Vagina (tissue), 2 donors: ENCODE measurements around the gene LONRF2. TPM values are rescaled to one million over a fixed set of nuclear protein-coding genes. Genes with fewer than 3 reads are reported as not detected.

ENCODE experiments used
- DNase-seq, 2 donors: peaks; one replicate each; pipeline ENCODE4 v3.0.0-alpha.2; 2017; ENCODE audit errors: extremely low spot score in 2 of 2
- H3K27ac ChIP-seq: fragments of 200-600 bp; sonication (generic); one replicate; pipeline ENCODE4 v1.5.1; 2019
- H3K27me3 ChIP-seq: fragments of 200-600 bp; sonication (generic); one replicate; pipeline ENCODE4 v1.5.1; 2019
- H3K36me3 ChIP-seq, 2 donors: fragments of 200-600 bp; sonication (generic); one replicate each; pipeline ENCODE4 v1.5.1; 2017 to 2019
- H3K4me1 ChIP-seq: fragments of 200-600 bp; sonication (generic); one replicate; pipeline ENCODE4 v1.5.1; 2019
- H3K4me3 ChIP-seq, 2 donors: fragments of 200-600 bp; sonication (generic); 1 replicate in 1 of 2; 2 replicates in 1 of 2; pipeline ENCODE4 v1.5.1; 2016 to 2019
- H3K9me3 ChIP-seq: fragments of 200-600 bp; sonication (generic); one replicate; pipeline ENCODE4 v1.5.1; 2019
- POLR2A ChIP-seq, 2 donors: fragments of 450-650 bp; IDR thresholded peaks; one replicate each; pipeline ENCODE4 v1.6.1; 2017; ENCODE audit warnings: antibody characterized with exemption in 2 of 2, mild to moderate bottlenecking in 2 of 2, moderate library complexity in 2 of 2
- POLR2AphosphoS5 ChIP-seq, 2 donors: sonication (generic); formaldehyde crosslinking; IDR thresholded peaks; one replicate each; pipeline ENCODE4 v1.9.0; 2017; ENCODE audit warnings: antibody characterized with exemption in 2 of 2, mild to moderate bottlenecking in 2 of 2, low read depth in 1 of 2; ENCODE audit not compliant: insufficient read depth in 1 of 2
- intact Hi-C: fragments of 100-400 bp; cut with DNase I; formaldehyde crosslinking; loops from one replicate; pipeline ENCODE4 v1.15.1; 2023
- total RNA-seq: library from RNA; depleted of rRNA; stranded (reverse); fragments of >200 nt; gene quantifications from one replicate; pipeline ENCODE4 v1.2.3, GENCODE V29; 2016
- TF ChIP-seq, protein P1 (sequence below), 3 experiments: fragments of 450-650 bp in 2 of 3; fragments of 200-600 bp in 1 of 3; sonication (generic) in 1 of 3; IDR thresholded peaks; one replicate each; pipeline ENCODE4 v1.5.1; 2017 to 2019; ENCODE audit warnings: antibody characterized with exemption in 3 of 3, mild to moderate bottlenecking in 2 of 3, moderate library complexity in 2 of 3

LONRF2 gene
- total RNA-seq, 1 donor from 2014 or later = 9.6 TPM

DNA sequence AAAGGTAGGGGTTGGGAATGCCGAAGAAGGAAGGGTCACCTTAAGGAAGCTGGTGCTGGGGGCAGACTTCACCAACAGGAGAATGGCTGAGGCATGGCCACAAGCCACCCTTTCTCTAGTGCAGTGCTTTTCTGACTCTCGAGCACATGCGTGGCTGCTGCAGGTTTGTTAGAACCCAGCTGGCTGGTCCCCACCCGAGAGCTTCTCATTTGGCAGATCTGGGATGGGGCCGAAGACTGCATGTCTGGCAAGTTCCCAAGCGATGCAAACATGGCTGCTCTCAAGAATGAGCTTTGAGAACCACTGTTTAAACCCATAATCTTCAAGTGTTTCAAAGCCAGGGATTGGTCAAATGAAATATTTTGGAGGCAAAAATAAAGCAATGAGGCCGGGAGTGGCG is 63.2 kb downstream of the LONRF2 start:
- no peak for DNase-seq
- no peaks in the 10 kb centered on the region for H3K27me3 ChIP-seq
- intact Hi-C loops = loop anchor here (5.0 kb wide), 1 partner anchor 702 kb away; no protein-coding TSS in a partner anchor
- H3K9me3 ChIP-seq = no peaks in the 10 kb centered on the region
- H3K4me1 ChIP-seq = no peaks in the 10 kb centered on the region
- H3K27ac ChIP-seq = no peak overlapping the region
- H3K36me3 ChIP-seq = no peaks in the 10 kb centered on the region
- H3K4me3 ChIP-seq = no peak overlapping the region
- no peak for TF ChIP-seq POLR2AphosphoS5 (IDR thresholded peaks at IDR 0.05; ENCODE audit: insufficient read depth in 1 of 2, low read depth in 1 of 2)
- TF ChIP-seq, protein P1, sequence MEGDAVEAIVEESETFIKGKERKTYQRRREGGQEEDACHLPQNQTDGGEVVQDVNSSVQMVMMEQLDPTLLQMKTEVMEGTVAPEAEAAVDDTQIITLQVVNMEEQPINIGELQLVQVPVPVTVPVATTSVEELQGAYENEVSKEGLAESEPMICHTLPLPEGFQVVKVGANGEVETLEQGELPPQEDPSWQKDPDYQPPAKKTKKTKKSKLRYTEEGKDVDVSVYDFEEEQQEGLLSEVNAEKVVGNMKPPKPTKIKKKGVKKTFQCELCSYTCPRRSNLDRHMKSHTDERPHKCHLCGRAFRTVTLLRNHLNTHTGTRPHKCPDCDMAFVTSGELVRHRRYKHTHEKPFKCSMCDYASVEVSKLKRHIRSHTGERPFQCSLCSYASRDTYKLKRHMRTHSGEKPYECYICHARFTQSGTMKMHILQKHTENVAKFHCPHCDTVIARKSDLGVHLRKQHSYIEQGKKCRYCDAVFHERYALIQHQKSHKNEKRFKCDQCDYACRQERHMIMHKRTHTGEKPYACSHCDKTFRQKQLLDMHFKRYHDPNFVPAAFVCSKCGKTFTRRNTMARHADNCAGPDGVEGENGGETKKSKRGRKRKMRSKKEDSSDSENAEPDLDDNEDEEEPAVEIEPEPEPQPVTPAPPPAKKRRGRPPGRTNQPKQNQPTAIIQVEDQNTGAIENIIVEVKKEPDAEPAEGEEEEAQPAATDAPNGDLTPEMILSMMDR (IDR thresholded peaks at IDR 0.05) = no peak
- no peak for TF ChIP-seq POLR2A (IDR thresholded peaks at IDR 0.05)

DNA sequence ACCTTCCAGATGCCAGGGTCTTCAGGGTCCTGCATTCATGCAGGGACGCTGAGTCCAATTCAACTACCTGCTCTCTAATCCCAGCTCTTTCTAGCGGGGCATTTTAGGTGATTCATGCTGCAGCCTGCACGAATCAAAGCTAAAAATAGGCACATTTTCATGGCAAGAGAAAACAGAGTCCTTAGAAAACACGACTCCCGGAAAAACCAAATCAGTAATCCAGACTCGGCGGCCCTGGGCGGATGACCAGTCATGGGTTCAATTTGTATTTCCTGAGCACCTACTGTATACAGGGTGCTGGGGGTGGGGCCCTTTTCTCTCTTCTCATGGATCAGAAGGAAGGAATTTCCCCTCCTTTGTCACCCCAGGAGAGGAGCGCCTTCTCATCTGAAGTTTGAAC is 64.4 kb downstream of the LONRF2 start:
- DNase-seq = no peak
- Histone ChIP-seq H3K36me3 (no peaks in the 10 kb centered on the region), H3K4me1 (no peaks in the 10 kb centered on the region), H3K4me3 (no peak overlapping the region), H3K9me3 (no peaks in the 10 kb centered on the region), H3K27me3 (no peaks in the 10 kb centered on the region), H3K27ac (no peak overlapping the region)
- intact Hi-C loops = loop anchor here (5.0 kb wide), 1 partner anchor 701 kb away; no protein-coding TSS in a partner anchor
- TF ChIP-seq POLR2A (IDR thresholded peaks at IDR 0.05) (no peak), POLR2AphosphoS5 (IDR thresholded peaks at IDR 0.05; ENCODE audit: insufficient read depth in 1 of 2, low read depth in 1 of 2) (no peak)
- TF ChIP-seq, protein P1 (IDR thresholded peaks at IDR 0.05) = no peak

DNA sequence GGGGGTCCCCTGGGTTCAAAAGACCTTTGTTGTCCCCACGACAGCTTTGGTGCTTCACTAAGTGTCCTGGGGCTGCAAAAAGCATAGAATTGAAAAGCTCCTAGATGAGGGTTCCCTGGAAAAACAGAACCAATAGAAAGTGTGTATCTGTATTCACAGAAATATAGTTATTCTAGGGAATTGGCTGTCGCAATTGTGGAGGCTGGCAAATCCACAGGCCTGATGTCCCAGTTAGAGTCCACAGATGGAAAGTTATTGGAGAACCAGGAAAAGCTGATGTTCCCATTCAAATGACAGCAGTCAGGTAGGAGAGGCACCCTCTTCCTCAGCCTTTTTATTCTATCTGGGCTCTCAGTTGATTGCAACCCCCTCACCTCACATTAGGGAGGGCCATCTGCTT is 65.5 kb downstream of the LONRF2 start:
- TF ChIP-seq, protein P1 (IDR thresholded peaks at IDR 0.05) = no peak
- TF ChIP-seq POLR2AphosphoS5 (IDR thresholded peaks at IDR 0.05; ENCODE audit: insufficient read depth in 1 of 2, low read depth in 1 of 2) (no peak), POLR2A (IDR thresholded peaks at IDR 0.05) (no peak)
- DNase-seq = no peak
- H3K27me3 ChIP-seq = no peaks in the 10 kb centered on the region
- H3K4me1 ChIP-seq = no peaks in the 10 kb centered on the region
- H3K4me3 ChIP-seq = no peak overlapping the region
- H3K9me3 ChIP-seq = no peaks in the 10 kb centered on the region
- H3K36me3 ChIP-seq = no peaks in the 10 kb centered on the region
- H3K27ac ChIP-seq = no peak overlapping the region
- intact Hi-C loops = loop anchor here (5.0 kb wide), 1 partner anchor 700 kb away; no protein-coding TSS in a partner anchor

DNA sequence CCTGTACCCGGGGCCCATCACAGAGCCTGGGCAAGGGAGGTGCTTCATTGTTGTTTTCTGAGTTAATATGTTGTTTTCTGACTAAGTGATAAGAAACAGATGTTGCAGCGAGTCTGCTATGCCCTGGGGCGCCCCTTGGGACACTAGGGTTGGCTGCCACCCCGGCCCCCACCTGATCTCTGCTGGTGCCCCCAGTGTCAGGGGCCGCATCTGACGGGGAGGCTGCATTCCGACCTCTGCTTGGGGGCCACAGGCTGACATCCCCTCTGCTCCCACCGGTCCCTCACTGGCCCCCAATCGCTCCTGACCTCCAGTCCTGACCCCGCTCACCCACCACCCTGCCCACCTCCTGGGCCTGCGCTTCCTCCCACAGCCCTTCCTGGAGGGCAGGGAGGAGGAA is 65.9 kb downstream of the LONRF2 start:
- Histone ChIP-seq H3K36me3 (no peaks in the 10 kb centered on the region), H3K4me3 (no peak overlapping the region), H3K27me3 (no peaks in the 10 kb centered on the region), H3K9me3 (no peaks in the 10 kb centered on the region), H3K27ac (no peak overlapping the region), H3K4me1 (no peaks in the 10 kb centered on the region)
- intact Hi-C loops = loop anchor here (5.0 kb wide), 1 partner anchor 699 kb away; no protein-coding TSS in a partner anchor
- no peak for DNase-seq
- TF ChIP-seq, protein P1 (IDR thresholded peaks at IDR 0.05) = no peak
- TF ChIP-seq POLR2AphosphoS5 (IDR thresholded peaks at IDR 0.05; ENCODE audit: insufficient read depth in 1 of 2, low read depth in 1 of 2) = no peak
- no peak for TF ChIP-seq POLR2A (IDR thresholded peaks at IDR 0.05)

DNA sequence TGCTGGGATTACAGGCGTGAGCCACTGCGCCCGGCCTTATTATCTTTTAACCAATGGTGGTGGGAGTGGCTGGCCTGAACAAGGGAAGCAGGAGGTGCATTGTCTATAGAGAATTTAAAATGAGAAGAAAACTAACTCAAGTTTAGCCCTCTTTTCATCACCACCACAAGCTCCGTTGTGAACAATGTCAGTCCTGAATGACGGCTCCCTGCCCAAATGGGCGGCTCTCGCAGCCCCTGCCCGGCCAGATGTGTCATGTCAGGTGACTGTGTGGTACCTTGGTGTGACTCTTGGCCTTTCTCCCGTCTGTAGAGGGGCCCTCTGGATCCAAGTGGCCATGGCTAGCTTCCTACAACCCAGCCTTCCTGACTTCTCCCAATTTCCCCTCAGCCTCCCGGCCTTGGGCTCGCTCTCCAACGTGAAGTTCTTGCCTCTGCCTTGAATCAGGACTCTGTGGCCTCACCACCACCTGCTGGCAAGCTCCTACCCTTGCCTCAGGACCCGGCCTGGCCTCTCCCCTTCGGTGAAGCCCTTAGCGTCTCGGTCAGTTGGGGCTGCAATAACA is 67.6 kb downstream of the LONRF2 start:
- H3K9me3 ChIP-seq = no peaks in the 10 kb centered on the region
- no peaks in the 10 kb centered on the region for H3K27me3 ChIP-seq
- H3K27ac ChIP-seq = no peak overlapping the region
- H3K4me1 ChIP-seq = no peaks in the 10 kb centered on the region
- TF ChIP-seq POLR2AphosphoS5 (IDR thresholded peaks at IDR 0.05; ENCODE audit: insufficient read depth in 1 of 2, low read depth in 1 of 2) (no peak), POLR2A (IDR thresholded peaks at IDR 0.05) (no peak)
- TF ChIP-seq, protein P1 (IDR thresholded peaks at IDR 0.05) = no peak
- no peak for DNase-seq
- no peak overlapping the region for H3K4me3 ChIP-seq
- intact Hi-C loops = loop anchor here (5.0 kb wide), 1 partner anchor 697 kb away; no protein-coding TSS in a partner anchor
- H3K36me3 ChIP-seq = no peaks in the 10 kb centered on the region
